HG02870 (cell line): Measurements from ENCODE around the gene PAPPA.

ENCODE experiments used
- ATAC-seq: cut with Tn5 transposase; IDR thresholded peaks from one replicate; pipeline ENCODE4 v1.9.1; 2021; ENCODE audit warnings: mild to moderate bottlenecking, moderate library complexity; ENCODE audit not compliant: unreplicated experiment

Gene PAPPA, protein sequence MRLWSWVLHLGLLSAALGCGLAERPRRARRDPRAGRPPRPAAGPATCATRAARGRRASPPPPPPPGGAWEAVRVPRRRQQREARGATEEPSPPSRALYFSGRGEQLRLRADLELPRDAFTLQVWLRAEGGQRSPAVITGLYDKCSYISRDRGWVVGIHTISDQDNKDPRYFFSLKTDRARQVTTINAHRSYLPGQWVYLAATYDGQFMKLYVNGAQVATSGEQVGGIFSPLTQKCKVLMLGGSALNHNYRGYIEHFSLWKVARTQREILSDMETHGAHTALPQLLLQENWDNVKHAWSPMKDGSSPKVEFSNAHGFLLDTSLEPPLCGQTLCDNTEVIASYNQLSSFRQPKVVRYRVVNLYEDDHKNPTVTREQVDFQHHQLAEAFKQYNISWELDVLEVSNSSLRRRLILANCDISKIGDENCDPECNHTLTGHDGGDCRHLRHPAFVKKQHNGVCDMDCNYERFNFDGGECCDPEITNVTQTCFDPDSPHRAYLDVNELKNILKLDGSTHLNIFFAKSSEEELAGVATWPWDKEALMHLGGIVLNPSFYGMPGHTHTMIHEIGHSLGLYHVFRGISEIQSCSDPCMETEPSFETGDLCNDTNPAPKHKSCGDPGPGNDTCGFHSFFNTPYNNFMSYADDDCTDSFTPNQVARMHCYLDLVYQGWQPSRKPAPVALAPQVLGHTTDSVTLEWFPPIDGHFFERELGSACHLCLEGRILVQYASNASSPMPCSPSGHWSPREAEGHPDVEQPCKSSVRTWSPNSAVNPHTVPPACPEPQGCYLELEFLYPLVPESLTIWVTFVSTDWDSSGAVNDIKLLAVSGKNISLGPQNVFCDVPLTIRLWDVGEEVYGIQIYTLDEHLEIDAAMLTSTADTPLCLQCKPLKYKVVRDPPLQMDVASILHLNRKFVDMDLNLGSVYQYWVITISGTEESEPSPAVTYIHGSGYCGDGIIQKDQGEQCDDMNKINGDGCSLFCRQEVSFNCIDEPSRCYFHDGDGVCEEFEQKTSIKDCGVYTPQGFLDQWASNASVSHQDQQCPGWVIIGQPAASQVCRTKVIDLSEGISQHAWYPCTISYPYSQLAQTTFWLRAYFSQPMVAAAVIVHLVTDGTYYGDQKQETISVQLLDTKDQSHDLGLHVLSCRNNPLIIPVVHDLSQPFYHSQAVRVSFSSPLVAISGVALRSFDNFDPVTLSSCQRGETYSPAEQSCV (N-terminal part only)

DNA sequence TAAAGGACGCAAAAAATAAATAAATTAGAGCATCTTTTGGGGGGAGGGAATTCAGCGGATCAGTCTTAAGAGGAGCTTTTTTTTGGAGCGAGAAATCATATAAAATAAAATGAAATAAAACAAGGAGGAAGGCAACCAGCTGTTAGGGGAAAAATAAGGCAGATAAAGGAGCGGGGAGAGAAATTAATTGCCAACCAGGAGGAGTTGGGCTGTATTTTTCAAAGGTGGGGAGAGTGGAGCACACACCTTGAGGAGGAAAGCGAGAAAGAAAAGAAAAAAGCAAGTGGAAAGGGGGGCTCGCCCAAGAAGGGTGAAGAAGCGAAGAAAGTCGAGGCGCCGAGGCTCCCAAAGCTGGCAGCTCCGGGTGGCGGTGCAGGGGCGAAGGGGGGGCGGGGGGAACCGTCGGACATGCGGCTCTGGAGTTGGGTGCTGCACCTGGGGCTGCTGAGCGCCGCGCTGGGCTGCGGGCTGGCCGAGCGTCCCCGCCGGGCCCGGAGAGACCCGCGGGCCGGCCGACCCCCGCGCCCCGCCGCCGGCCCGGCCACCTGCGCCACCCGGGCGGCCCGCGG lies at the start of gene PAPPA:
TSS of gene PAPPA (plus strand) at position 27 of the 569 bp plus-strand sequence. CDS start at position 409, 382 bp downstream.
- no peak for ATAC-seq

DNA sequence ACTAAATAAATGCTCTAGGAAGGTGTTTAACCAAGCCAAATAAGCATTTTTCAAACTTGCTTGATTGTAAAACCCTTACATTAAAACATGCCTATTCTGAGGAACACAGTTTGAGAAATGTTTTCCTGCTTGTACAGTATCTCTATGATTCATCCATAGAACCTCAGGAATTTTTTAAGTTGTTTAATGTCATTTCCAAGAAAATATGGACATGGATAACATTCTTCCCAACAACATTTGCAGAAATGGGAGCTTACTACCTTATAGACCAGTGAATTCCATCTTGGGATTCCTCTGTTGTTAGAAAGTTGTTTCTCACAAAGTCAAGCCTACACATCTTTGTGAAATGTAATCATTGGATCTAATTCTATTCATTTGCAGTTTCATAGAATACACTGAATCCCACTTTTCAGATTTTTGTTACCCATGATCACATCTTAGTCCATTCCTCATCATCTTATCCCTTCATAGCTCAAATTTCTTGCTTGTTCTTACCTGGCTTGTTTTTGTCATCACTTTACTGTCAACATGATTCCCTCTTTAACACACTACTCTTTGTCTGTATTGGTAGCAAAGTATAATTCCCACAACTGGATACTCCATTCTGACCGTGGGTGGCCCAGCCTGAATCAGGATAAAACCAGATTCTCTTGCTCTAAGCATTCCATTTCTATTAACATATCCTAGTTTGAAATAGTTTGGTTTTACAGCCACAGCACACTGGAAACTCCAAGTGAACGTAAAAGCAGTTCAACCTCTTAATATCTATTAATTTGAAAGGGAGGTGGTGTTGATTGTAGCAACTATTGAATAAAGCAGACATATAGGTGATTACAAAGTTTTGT lies 49.4 kb upstream of the PAPPA start:
- no peak for ATAC-seq

DNA sequence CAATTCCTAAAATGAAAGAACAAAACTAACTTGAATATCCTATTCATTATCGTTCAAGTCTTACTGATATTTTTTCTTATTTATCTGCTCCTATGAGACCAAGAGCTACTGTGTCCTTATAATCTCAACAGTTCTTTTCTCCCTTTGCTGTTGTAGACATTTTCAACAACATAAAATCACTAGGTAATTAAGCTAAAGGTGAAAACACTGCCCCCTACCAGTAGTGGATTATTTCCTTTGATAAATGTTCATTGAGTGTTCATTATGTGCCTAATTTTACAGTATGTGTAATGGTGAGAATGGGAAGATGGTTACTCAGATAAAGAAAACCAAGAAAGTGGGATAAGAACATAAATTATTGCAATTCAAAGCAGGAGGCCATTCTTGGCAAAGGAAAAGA lies 41.4 kb upstream of the PAPPA start:
- no peak for ATAC-seq

DNA sequence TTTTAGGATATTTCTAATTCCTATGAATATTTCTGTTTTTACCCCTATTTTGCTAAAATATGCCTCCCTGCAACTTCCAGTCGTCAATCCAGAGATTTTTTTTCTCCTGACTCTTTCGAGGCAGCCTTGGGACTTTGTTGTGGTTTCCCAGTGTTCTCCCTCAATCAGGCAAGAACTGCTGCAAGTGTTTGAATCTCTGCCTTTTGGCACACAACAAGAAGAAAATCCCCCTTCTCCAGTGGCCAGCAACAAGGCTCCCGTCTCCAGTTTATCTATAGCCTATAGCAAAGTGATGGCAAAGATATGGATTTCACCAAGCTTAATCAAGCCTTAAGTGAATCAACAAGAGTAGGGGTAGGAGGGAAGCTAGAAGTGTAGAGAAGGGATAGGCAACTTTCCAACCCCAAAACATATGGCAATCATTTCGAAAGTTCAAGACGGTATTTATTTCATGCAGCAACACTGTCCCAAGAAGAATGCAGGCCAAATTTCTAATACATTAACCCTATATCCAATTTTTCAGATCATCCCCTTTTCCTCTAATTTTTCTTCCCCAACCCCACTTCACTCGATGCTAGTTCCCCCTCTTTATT lies 37.7 kb upstream of the PAPPA start:
- no peak for ATAC-seq

DNA sequence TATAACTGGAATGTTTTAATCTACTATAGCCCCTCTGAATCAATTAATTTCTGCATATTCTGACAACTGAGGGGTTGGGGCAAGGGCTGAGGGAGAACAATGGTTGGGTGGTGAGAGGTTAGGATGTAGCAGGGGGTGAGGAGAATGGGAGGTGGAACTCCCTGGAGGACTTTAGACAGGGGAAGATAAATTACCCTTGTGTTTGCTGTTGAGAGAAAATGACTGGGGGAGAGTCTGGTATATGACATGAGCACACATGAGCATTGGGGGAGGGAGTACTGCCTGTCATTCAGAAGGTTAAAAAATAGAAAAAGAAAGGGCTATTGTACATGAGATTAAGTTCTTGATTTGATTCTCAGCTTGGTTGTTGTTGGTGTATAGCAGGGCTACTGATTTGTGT lies 37.2 kb upstream of the PAPPA start:
- no peak for ATAC-seq

DNA sequence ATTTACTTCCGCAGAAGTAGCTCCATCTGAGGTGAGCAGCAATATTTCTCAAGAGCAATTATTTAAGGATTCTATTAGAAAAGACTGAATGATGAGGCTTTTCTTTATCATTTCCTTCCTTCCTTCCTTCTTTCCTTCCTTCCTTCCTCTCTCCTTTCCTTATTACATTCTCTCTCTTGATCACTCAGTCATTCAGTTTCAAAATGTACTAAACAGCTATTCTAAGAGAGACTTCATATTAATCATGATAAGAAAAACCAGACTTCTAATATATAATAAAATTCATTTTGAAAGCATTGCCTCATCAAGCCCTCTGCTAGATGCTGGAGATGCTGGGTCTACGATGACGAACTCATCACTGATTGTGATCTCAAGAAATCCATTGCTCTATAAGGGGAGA lies 30.4 kb upstream of the PAPPA start:
- ATAC-seq: no peak

DNA sequence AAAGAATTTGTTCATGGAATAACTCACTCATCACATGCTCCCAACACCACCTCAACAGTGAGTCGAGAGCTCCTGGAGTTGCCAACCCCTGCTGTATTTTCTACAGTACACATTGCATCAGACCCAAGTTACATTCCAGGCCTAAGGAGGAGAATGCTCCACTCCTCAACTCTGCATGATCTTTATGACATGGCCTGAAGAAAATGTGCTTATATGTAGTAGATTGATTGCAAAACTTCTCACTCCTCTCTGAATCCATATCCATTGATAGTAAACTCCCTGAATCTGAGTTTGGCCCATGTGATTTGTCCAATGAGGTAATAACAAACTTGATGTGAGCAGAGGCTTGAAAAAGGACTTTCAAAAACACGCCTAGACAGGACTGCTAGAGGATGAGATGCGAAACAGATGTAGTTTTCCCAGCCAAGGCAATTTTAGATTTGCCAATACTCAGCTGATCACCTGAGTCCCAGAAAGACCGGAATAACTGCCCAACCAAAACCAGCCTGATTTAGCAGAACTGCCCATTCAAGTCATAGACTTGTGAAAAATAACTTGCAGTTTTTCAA lies 29.0 kb upstream of the PAPPA start:
- no peak for ATAC-seq

DNA sequence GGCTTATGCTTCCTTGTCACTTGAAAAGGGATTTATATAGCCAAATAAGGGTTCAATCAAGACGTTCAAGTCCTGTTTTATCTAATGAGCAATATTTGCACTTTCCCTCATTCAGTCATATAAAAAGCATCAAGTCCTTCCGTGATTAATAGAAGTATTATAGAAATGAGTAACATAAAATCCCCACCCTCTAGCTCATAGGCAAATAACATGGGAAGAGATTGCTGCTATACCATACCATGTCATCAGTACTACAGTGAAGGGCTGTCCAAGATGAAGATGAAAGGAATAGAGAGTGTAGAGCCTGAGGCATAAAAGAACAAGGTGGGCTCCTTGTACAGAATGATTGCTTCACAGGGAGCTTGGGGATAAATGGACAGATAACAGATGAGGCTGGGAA lies 20.4 kb upstream of the PAPPA start:
- peak; percentile 62 for ATAC-seq

DNA sequence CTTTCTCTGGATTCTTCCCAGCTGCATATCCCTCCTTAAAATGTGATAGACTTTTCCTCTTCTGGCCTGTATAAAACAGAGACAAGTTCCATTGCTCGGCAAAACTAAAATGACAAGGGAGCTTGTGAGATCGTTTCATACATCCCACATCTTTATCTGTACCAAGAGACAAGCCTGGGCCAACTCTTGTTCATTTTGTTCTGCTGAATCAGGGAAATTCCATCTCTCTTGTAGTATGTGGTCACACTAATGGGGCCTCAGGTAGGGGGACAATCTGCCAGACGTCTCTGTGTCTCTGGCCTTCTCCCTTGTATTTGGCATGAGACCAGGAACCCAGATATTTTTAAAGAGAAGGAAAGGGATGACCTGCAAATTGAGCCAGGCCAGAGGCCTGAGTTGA lies 18.6 kb upstream of the PAPPA start:
- no peak for ATAC-seq

DNA sequence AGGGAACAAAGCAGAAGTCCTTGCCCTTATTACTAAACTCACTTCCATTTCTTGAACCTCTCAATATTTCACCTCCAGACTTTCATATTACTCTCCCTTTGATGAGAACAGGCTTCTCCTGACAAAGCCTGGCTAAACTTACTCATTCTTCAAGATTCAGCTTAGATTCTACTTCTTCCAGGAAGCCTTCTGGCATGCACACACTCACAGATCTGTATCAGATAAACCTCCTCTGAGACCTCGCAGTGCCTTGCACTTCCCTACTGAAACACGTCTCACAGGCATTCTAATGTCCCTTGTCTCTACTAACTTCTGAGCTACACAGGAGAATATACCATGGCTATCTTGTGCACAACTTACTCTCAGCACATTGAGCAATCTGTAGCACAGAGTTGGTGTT lies 16.6 kb upstream of the PAPPA start:
- ATAC-seq: no peak

DNA sequence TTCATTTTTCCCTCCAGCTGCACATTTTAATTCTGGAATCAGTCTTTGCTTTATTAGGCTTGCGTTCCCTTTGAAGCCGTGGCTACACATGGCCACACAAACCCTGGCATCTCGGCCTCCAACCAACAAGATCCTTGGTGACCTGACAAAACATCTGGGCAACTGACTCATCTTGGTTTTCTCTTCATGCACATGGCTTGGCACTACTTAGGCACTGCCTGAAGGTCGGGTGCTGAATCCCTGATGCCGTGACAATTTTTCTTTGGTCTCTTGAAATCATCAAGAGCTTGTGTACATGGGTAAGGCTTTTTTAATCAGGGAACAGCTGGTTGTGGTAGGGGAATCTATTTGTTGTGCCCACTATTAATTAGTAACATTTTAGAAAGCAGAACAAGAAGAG lies 16.0 kb upstream of the PAPPA start:
- no peak for ATAC-seq

DNA sequence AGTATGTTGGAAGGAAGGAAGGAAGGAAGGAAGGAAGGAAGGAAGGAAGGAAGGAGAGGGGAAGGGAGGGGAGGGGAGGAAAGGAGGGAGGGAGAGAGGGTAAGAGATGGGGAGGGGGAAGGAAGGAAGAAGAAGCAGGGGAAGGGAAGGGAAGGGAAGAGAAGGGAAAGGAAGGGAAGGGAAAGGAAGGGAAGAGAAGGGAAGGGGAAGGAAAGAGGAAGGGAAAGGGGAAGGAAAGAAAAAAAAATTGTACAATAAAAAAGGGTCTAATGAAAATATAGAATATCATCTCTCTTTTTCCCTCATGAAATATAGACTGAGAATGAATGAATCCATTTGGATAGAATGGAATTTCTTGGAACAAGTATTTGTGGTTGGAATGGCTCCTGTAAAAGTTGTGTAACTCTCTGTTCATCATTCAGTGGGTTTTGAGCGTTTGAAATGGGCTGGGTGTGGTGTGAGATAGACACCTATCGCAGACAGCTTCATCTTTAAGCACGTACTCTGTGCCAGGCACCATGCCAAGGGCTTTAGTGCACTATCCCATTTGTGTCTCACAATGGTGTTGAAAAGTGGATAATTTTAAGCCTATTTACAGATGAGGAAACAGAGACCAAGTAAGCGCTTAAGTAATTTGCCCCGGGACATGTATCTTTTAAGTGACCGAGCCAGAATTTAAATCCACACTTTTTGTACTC lies 11.6 kb upstream of the PAPPA start:
- no peak for ATAC-seq

DNA sequence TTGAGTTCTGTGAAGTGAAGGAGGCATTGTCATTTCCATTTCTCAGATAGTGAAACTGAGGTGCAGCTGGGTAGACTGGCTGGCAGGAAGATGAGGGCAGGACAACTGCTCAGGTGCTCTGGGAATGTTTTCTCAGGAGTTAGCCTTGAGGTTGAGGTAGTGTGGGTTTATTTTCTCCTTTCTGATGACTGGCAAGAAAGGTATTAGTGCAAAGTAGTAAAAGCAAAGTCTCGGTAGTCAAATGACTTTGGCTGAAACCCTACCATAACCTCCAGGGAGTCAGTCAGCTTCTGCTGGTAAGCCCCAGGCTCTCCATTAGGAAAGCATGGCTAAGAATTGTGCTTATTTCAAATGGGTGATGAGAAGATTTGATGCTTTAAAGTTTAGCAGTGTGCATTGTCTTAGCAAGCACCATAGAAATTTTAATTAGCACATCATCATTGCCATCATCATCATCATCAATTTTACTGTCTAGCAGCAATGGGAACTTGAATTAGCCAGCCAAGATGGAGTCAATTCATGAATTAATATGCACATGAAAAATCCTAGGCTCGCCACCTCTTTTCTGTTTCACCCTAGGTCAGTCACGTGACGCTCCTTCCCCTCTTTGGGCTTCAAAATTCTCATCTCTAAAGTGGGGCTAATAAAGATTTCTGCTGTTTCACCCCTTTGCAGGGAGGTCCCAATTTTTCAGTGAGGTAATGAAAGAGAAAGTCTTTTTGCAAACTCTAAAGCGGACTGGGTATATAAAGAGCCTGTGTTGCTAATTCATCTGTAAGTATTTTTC lies 10.7 kb upstream of the PAPPA start:
- no peak for ATAC-seq

DNA sequence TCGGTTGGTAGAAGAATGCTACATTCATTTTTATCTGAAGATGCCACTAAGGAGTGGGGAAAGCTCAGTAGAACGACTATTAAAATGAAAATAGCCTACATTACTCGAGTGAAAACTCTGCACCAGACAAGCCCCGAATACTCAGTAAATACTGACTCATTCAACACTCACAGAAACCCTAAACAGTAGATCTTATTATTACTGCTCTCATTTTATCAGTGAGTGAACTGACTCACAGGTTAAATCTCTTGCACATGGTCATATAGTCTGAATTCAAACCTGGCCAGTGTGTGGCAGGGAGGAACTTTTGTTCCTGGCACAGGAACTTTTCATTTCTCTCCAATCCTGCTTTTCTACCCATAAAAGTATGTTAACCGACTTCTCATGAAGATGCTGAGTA lies 9.6 kb upstream of the PAPPA start:
- ATAC-seq: no peak

DNA sequence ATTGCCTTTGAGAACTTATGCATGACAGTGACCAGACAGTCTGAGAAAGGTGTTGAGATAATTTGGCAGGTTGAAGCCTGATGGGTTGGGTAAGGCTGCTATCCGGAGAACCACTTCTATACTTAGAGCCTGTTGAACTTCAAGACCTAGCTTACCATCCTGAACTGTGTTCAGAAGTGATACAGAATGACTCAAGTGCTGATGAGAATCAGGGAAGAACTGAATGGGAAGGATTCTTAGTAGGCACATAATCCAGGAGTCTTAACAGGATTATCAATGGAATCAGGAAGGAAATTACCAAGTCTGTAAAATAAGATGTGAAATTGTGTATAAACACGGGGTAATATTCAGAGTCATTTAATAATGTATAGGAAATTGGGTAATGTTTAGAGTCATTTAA lies 9.0 kb upstream of the PAPPA start:
- ATAC-seq: no peak

DNA sequence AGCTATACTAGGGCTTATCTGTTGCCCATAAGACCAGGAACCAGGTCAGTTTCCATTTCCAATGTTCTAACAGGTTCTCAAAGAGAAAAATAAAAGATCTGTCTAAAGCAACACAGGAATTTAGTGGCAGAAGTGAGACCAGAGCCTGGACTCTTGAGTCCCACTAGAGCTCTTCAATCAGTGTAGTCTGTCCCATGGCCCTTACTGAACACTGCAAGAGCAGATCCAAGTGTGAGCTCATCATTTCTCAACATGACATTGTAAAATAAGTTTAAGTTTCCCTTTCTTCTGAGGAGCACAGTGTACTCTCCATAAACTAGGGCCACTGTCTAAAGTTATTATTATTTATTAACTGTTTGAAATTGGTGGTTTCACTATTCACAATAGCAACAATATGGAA lies 8.6 kb upstream of the PAPPA start:
- ATAC-seq: no peak

DNA sequence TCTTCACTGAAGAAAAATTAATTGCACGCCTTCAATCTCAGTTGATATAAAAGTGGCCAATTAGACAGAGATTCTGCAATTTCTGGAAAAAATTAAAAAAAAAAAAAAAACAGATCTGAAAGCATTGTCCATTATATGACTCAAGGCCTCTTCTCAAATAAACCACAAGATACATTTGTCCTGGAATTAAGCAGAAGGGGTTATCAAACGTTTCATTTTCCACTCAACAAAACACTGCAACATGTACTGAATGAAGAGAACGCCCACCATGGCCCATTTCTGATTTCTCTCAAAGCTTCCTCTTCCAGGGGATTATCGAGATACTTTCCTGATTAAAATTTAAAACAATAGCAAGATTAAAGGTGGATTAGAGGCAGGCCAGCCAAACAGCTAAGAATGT lies 5.8 kb upstream of the PAPPA start:
- no peak for ATAC-seq

DNA sequence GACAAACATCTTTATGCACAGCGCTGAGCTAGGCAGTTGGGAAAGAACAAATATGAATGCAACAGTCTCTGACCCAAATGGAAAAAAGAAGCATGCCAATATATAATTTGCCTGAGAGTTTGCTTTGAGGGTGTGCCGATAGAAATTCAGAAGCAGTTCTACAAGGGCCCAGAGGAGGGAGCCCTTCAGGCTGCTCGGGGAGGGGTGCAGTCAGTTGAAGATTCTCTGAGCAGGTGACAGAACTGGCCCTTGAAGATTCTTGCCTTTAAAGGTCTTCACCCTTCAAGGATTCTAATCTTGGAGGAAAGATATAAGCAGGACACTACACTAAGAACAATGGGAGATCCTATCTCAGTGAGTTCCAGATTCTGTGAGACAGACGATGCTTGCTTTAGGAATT lies 3.7 kb upstream of the PAPPA start:
- peak; percentile 45 for ATAC-seq
